GM19193 (cell line): ENCODE data around the gene APAF1.

ENCODE experiments used
- POLR2A ChIP-seq: IDR thresholded peaks from 4 replicates; pipeline ENCODE4 v1.6.1; 2011; ENCODE audit not compliant: insufficient read depth, insufficient read length; ENCODE audit errors: extremely low read depth

The APAF1 gene

GRCh38 chr12:98696036-98696646 is 51.1 kb downstream of the APAF1 start:
- no peak for TF ChIP-seq POLR2A

- no peak for TF ChIP-seq POLR2A
These were observed 52.1 kb downstream of the APAF1 start for GRCh38 chr12:98697209-98697608.

GRCh38 chr12:98698603-98699463 is 53.7 kb downstream of the APAF1 start:
- TF ChIP-seq POLR2A: no peak

GRCh38 chr12:98699586-98699985 is 54.5 kb downstream of the APAF1 start:
- no peak for TF ChIP-seq POLR2A

GRCh38 chr12:98701166-98701565 is 56.1 kb downstream of the APAF1 start:
- TF ChIP-seq POLR2A: no peak

- TF ChIP-seq POLR2A: no peak
These were observed 63.9 kb downstream of the APAF1 start for GRCh38 chr12:98709022-98709421.

- no peak for TF ChIP-seq POLR2A
These were observed 69.3 kb downstream of the APAF1 start for GRCh38 chr12:98714426-98714825.

DNA sequence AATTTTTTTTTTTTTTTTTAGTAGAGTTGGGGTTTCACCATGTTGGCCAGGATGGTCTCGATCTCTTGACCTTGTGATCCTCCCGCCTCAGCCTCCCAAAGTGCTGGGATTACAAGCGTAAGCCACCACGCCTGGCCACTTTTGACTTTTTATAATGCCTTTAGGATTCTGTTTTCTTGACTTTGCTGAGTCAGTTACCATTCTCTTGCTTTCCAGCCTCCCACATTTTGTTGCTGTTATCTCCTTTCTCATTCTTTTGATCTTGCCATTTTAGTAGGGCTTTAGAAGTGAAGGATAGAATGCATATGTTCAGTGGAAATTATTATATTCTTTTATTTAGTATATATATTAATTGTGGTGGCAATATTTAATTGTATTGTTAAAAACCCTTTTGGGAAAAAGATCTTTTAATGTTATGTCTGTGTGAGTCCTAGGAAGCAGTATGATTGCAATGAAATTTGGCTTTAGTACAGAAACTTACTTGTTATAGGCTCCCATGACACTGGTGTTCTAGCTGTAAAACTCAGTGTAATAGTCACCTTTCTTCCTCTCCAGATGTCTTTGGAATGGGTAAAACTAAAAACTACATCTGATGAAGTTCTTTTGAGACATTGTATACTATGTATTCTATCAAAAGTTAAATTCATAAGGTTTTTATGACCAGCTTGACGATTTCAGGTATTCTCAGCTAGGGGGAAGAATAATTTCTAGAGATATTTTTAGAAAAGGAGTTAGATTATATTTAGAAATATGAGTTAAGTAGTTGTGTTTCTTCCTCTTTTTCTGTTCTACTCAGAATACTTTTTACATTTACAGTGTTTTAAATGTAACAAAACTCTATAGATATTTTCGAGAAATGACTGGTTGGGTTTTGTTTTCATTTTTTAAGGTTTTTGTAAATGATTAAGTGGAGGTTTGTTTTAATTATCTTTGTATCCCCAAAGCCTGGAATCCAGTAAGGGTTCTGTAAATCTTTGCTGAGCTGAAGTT is 74.7 kb downstream of the APAF1 start:
- no peak for TF ChIP-seq POLR2A

GRCh38 chr12:98721204-98721702 is 76.2 kb downstream of the APAF1 start:
- TF ChIP-seq POLR2A: no peak

- TF ChIP-seq POLR2A: no peak
These were observed 79.5 kb downstream of the APAF1 start for GRCh38 chr12:98724384-98725155.

DNA sequence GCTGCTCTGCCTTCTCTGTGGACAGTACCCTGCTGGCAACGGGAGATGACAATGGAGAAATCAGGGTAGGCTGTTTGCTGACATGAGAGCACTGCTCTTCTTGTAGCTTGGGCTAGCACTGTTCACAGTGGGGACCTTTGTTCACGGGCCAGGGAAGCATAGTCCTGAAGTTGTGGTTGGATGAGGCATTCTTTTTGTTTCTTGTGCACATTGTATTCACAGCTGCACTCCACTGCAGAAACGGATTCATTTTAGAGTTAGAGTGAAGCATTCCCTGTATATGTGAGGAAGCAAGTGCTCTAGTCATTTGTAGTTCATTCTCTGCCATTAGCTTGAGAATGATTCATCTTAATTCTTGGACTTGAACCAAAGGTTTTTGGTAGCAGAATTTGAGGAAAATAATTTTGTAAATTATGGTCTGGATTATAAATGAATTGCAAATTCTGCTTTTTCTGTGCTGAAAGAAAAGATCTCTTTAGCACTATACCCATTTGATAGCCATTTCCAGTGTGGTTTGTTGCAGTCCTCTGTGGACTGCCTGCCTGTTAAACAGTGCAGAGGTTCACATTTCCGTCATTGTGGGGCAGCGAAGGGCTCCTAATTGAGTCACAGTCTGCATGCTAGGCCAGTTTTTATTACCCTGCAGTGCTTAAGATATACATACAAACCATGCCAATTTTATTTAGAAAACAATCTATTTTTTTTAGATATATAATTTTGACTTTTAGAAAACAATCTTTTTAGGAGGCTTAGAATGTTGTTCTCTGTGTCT is 80.6 kb downstream of the APAF1 start:
- TF ChIP-seq POLR2A: no peak

GRCh38 chr12:98727196-98727595 is 82.1 kb downstream of the APAF1 start:
- no peak for TF ChIP-seq POLR2A

DNA sequence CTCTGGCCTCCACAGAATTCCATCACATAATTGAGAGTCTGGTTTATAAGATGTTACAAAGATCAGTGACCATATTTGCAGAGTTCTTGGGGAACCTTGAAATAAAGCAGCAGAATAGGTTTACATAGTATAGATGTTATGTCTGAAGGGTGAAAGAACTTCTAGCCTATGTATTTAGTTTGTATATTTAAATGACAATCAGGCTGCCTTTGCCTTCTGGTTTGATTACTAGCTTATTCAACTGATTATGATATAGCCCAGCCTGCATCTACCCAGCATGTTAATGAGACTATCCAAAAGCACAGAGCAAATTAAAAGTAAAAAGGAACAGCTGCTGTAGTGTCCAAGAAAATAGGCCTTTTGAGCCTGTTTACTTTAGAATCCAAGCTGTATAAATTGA is 85.3 kb downstream of the APAF1 start:
- TF ChIP-seq POLR2A: no peak
